Muscle of arm (tissue), 12 donors: ENCODE data around the gene LRRC45. TPM values are rescaled to one million over a fixed set of nuclear protein-coding genes. Genes with fewer than 3 reads are reported as not detected.

Experiments used
- DNase-seq: peaks from one replicate; pipeline ENCODE4 v3.0.0-alpha.2; 2013
- polyA plus RNA-seq, 12 donors: library from polyadenylated mRNA; unstranded; fragments of 120-200 nt; gene quantifications; one replicate each; pipeline ENCODE4 v1.2.1, GENCODE V29; 2013; ENCODE audit not compliant: insufficient read length in 12 of 12

LRRC45 gene
- polyA plus RNA-seq, 12 donors, result 6.3 to 31.7 (median 8.0) TPM; not detected in 1

GRCh38 chr17:82018152-82018988, 4.7 kb upstream of the LRRC45 start:
- no peak for DNase-seq

GRCh38 chr17:82018989-82019689, 4.0 kb upstream of the LRRC45 start:
- DNase-seq, result no peak

- no peak for DNase-seq
Observed at GRCh38 chr17:82019690-82020571, 3.2 kb upstream of the LRRC45 start.

- no peak for DNase-seq
Observed at GRCh38 chr17:82020572-82021106, 2.5 kb upstream of the LRRC45 start.

GRCh38 chr17:82021107-82021899, 1.8 kb upstream of the LRRC45 start:
- peak; percentile 56 for DNase-seq

GRCh38 chr17:82021900-82022309, 1.2 kb upstream of the LRRC45 start:
- no peak for DNase-seq

- DNase-seq, result no peak
Observed at GRCh38 chr17:82022310-82022980, 660 bp upstream of the LRRC45 start, which contains the start of gene CENPX. TSS of gene CENPX (minus strand) at chr17:82022878. CDS start at chr17:82022861, 17 bp downstream.

- no peak for DNase-seq
Observed at GRCh38 chr17:82023447-82024241, 539 bp downstream of the LRRC45 start.

GRCh38 chr17:82024859-82025258, 1.8 kb downstream of the LRRC45 start:
- DNase-seq, result no peak

GRCh38 chr17:82025401-82026107, 2.4 kb downstream of the LRRC45 start:
- no peak for DNase-seq

- DNase-seq, result no peak
Observed at GRCh38 chr17:82028246-82028645, 5.1 kb downstream of the LRRC45 start.

- no peak for DNase-seq
Observed at GRCh38 chr17:82028966-82029365, 5.9 kb downstream of the LRRC45 start.

GRCh38 chr17:82029391-82029790, 6.3 kb downstream of the LRRC45 start:
- DNase-seq, result no peak

GRCh38 chr17:82029990-82030469, 6.9 kb downstream of the LRRC45 start:
- no peak for DNase-seq

GRCh38 chr17:82030470-82031302, 7.6 kb downstream of the LRRC45 start:
- DNase-seq, result peak; percentile 88

- no peak for DNase-seq
Observed at GRCh38 chr17:82031303-82031884, 8.3 kb downstream of the LRRC45 start, which contains the start of gene RAC3. TSS of gene RAC3 (plus strand) at chr17:82031678. CDS start at chr17:82031762, 84 bp downstream.
